MCF 10A (cell line): ENCODE measurements around the gene ZNRF3. TPM values are rescaled to one million over a fixed set of nuclear protein-coding genes. Genes with fewer than 3 reads are reported as not detected.

Experiments
- BruUV-seq: library from RNA; stranded (reverse); fragments of 400-500 nt; replicated peaks from 2 replicates; lab custom pipeline; 2021; lab: Mats Ljungman, UMichigan
- CTCF ChIA-PET: fragments of 300-600 bp; sonication (Branson Sonifier 250); formaldehyde crosslinking; extraction: SDS; loops from one replicate; lab custom pipeline; 2021; ENCODE audit warnings: antibody characterized with exemption, inconsistent platforms; lab: Yijun Ruan, JAX
- POLR2A ChIA-PET: fragments of 300-600, 350-650 bp; sonication (Branson Sonifier 250); formaldehyde crosslinking; extraction: SDS; loops from one replicate; lab custom pipeline; 2020; ENCODE audit warnings: antibody characterized with exemption, inconsistent platforms; lab: Yijun Ruan, JAX
- DNase-seq: peaks from one replicate; pipeline ENCODE4 v3.0.0-alpha.2; 2018; ENCODE audit not compliant: unreplicated experiment
- H3K27ac Mint-ChIP-seq: one replicate; pipeline ENCODE4 v1.8.0; 2022; ENCODE audit warnings: mild to moderate bottlenecking, low read depth, mixed read lengths; ENCODE audit not compliant: unreplicated experiment
- H3K27me3 Mint-ChIP-seq: one replicate; pipeline ENCODE4 v1.8.0; 2022; ENCODE audit warnings: mixed read lengths; ENCODE audit not compliant: insufficient read depth, unreplicated experiment
- H3K36me3 Mint-ChIP-seq: one replicate; pipeline ENCODE4 v1.8.0; 2022; ENCODE audit warnings: mild to moderate bottlenecking, moderate library complexity, mixed read lengths; ENCODE audit not compliant: insufficient read depth, unreplicated experiment
- H3K4me1 Mint-ChIP-seq: one replicate; pipeline ENCODE4 v1.8.0; 2022; ENCODE audit warnings: mixed read lengths; ENCODE audit not compliant: insufficient read depth, unreplicated experiment
- H3K4me3 Mint-ChIP-seq: one replicate; pipeline ENCODE4 v1.8.0; 2022; ENCODE audit warnings: mild to moderate bottlenecking, moderate library complexity, mixed read lengths; ENCODE audit not compliant: unreplicated experiment
- H3K9me3 Mint-ChIP-seq: one replicate; pipeline ENCODE4 v1.8.0; 2022; ENCODE audit warnings: mixed read lengths; ENCODE audit not compliant: unreplicated experiment
- intact Hi-C: fragments of 100-400 bp; cut with micrococcal nuclease; formaldehyde crosslinking; loops from 2 replicates; pipeline ENCODE4 v1.14.1; 2022
- total RNA-seq: library from RNA; stranded (reverse); gene quantifications from 2 replicates; pipeline ENCODE4 v1.2.3, GENCODE V29; 2022
- TF ChIP-seq, protein P1 (sequence below): fragments of 200-600 bp; IDR thresholded peaks from one replicate; pipeline ENCODE4 v1.8.0; 2022; ENCODE audit warnings: antibody characterized with exemption, mild to moderate bottlenecking; ENCODE audit not compliant: unreplicated experiment

Gene ZNRF3
- total RNA-seq, 1 experiment from 2014 or later: 7.1 TPM

DNA sequence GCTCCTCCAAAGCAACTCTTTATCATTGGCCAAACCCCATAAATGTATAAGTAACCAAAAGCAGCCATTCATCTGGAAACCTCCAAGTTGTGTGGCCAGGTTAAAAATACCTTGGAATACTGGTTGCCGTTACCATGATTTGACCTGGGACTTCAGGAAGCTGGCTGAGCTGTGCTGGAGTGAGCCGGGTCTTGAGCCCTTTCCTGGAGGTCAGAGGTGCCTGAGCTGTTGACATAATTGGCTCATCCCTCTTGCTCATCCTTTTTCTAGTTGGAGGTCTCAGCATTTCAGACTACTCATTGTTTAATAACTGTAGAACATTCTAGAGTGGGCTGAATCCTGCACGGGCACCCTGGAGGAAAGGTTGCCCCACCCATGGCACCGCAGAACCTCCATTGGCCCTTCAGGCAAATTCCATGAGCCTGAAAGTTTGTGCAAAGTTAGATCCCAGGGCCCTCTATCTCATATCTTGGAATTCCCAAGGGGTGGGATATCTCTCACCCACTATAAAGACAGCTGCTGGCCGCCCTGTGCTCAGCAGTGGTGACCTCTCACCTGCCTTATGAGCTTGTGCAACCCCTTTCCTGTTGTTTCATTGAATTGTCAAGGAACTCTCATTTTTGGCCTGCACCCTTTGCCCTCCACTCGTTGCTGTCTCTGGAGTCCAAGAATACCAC is 101.2 kb downstream of the ZNRF3 start:
- Mint-ChIP-seq H3K36me3 (peaks cover 15% of the 10 kb centered on the region), H3K4me1 (peaks cover 33% of the 10 kb centered on the region), H3K27ac (no peak overlapping the region), H3K27me3 (no peaks in the 10 kb centered on the region), H3K4me3 (no peak overlapping the region), H3K9me3 (peaks cover 10% of the 10 kb centered on the region)
- no peak for DNase-seq
- TF ChIP-seq, protein P1, sequence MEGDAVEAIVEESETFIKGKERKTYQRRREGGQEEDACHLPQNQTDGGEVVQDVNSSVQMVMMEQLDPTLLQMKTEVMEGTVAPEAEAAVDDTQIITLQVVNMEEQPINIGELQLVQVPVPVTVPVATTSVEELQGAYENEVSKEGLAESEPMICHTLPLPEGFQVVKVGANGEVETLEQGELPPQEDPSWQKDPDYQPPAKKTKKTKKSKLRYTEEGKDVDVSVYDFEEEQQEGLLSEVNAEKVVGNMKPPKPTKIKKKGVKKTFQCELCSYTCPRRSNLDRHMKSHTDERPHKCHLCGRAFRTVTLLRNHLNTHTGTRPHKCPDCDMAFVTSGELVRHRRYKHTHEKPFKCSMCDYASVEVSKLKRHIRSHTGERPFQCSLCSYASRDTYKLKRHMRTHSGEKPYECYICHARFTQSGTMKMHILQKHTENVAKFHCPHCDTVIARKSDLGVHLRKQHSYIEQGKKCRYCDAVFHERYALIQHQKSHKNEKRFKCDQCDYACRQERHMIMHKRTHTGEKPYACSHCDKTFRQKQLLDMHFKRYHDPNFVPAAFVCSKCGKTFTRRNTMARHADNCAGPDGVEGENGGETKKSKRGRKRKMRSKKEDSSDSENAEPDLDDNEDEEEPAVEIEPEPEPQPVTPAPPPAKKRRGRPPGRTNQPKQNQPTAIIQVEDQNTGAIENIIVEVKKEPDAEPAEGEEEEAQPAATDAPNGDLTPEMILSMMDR: no peak
- intact Hi-C loops: no loop called here
- no TSS peak for BruUV-seq
- POLR2A ChIA-PET: no interaction called here
- CTCF ChIA-PET: interaction anchor here (1.1 kb wide), 1 partner anchor 35 kb away, joined by 6 read pairs; no protein-coding TSS in a partner anchor

DNA sequence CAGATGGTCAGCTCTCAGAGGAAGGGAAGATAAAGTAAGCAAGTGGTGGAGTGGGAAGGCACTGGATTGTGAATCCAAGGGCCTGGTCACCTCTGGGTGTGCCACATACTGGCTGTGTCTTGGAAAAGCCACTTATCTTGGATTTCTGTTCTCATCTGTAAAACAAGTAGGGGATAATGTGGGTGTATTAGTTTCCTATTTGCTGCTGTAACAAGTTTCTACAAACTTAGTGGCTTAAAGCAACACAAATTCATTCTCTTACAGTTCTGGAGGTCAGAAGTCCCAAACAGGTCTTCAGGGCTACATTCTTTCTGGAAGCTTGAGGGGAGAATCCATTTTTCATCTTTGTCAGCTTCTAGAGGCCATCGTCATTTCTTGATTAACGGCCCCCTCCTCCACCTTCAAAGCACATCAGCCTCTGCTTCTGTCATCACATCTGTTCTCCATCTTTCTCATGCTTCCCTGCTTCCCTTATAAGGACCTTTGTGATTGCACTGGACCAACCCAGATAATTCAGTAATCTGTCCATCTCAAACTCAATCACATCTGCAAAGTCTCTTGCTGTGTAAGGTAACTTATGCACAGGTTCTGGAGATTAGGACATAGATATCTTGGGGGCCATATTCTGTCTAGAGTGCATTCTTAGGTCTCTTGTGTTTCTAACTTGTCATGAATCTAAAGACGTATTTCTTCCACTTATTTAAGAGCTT is 102.4 kb downstream of the ZNRF3 start:
- Mint-ChIP-seq H3K4me1 (peaks cover 28% of the 10 kb centered on the region), H3K9me3 (peaks cover 10% of the 10 kb centered on the region), H3K27me3 (no peaks in the 10 kb centered on the region), H3K27ac (no peak overlapping the region), H3K4me3 (no peak overlapping the region), H3K36me3 (peaks cover 17% of the 10 kb centered on the region)
- BruUV-seq: no TSS peak
- intact Hi-C loops: no loop called here
- TF ChIP-seq, protein P1: no peak
- ChIA-PET CTCF (interaction anchor here (0.7 to 1.1 kb wide), 2 partner anchors 36 to 79 kb away, joined by 3 to 6 read pairs; no protein-coding TSS in a partner anchor), POLR2A (interaction anchor here (0.7 to 1.0 kb wide), 2 partner anchors 8 to 31 kb away, joined by 3 read pairs; no protein-coding TSS in a partner anchor)
- DNase-seq: no peak

DNA sequence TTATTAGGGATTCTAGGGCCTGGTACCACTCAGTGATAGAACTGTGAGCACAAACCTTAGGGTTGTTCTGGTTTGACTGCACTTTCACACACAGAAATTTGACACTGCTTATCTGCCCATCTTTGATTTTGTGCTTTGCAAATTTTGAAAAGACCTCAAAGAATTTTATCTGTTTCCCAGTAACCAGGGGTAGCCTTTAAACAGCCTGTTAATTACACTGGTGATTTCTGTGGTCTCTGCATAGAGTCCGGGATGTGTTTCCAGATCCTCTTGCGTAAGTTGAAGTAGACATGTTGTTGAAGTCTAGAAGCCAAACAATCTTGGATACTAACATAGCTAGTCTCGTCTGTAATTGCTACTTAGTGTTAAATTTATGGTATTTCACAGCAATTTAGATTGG is 103.0 kb downstream of the ZNRF3 start:
- H3K4me1 Mint-ChIP-seq: peaks cover 26% of the 10 kb centered on the region
- H3K9me3 Mint-ChIP-seq: peaks cover 10% of the 10 kb centered on the region
- intact Hi-C loops: no loop called here
- TF ChIP-seq, protein P1: no peak
- H3K27me3 Mint-ChIP-seq: no peaks in the 10 kb centered on the region
- peaks cover 15% of the 10 kb centered on the region for H3K36me3 Mint-ChIP-seq
- no peak overlapping the region for H3K27ac Mint-ChIP-seq
- no peak overlapping the region for H3K4me3 Mint-ChIP-seq
- ChIA-PET CTCF (interaction anchor here (0.6 to 0.7 kb wide), 2 partner anchors 18 to 79 kb away, joined by 3 to 4 read pairs; no protein-coding TSS in a partner anchor), POLR2A (interaction anchor here (0.7 to 1.0 kb wide), 2 partner anchors 8 to 32 kb away, joined by 3 read pairs; no protein-coding TSS in a partner anchor)
- BruUV-seq: no TSS peak
- no peak for DNase-seq

DNA sequence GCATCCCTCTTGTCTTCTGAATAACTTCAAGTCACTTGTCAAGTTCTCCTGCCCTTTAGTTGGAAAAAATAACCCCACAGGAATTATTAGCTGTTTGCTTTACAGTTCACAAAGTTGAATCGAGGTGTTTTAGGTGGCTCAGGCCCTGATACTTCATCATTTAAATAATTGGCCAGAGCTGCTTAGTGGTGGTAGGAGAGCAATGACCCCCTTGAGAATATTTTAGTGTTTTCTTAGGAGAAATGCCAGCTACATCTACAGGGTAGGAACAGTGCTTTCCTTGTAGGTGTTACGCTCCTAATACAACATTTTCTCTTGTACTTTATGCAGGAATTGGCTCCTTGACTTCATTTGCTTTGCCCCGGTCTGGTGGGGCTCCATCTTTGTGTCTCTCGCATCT is 105.1 kb downstream of the ZNRF3 start:
- ChIA-PET POLR2A (no interaction called here), CTCF (interaction anchor here (0.6 kb wide), 1 partner anchor 109 kb away, joined by 7 read pairs; no protein-coding TSS in a partner anchor)
- peaks cover 10% of the 10 kb centered on the region for H3K9me3 Mint-ChIP-seq
- TF ChIP-seq, protein P1: no peak
- no TSS peak for BruUV-seq
- no peak overlapping the region for H3K27ac Mint-ChIP-seq
- H3K27me3 Mint-ChIP-seq: no peaks in the 10 kb centered on the region
- H3K4me3 Mint-ChIP-seq: no peak overlapping the region
- no peak for DNase-seq
- peaks cover 20% of the 10 kb centered on the region for H3K36me3 Mint-ChIP-seq
- intact Hi-C loops: no loop called here
- H3K4me1 Mint-ChIP-seq: peaks cover 18% of the 10 kb centered on the region
